A549 treated with GW870086 at 1 μM for 4 hours (cell line): ENCODE results near the gene NPBWR2. TPM values are rescaled to one million over a fixed set of nuclear protein-coding genes. Genes with fewer than 3 reads are reported as not detected.

Experiments
- total RNA-seq: library from RNA; stranded (reverse); fragments of 200-300 nt; extraction: Qiagen RNA extraction; gene quantifications from 5 replicates; pipeline ENCODE4 v1.2.3, GENCODE V29; 2022; ENCODE audit warnings: low read depth

NPBWR2 gene
- total RNA-seq = not detected in 5 replicates

GRCh38 chr20:64106981-64107735, at the start of gene NPBWR2:
Gene NPBWR2 (minus strand): TSS chr20:64107565. CDS start chr20:64106831, 734 bp downstream.

GRCh38 chr20:64083804-64084684, 23.3 kb downstream of the NPBWR2 start, which contains the start of gene LKAAEAR1:
Gene LKAAEAR1 (minus strand): TSS chr20:64084398. CDS start chr20:64084219, 179 bp downstream.

GRCh38 chr20:64080013-64080812, 27.2 kb downstream of the NPBWR2 start, which contains the start of gene OPRL1:
Gene OPRL1 (plus strand): TSS chr20:64080082. CDS start chr20:64092721, 12,639 bp downstream.

GRCh38 chr20:64079273-64080012, 27.9 kb downstream of the NPBWR2 start, which contains the start of gene RGS19:
Gene RGS19 (minus strand): TSS chr20:64079518. CDS start chr20:64076886, 2,632 bp downstream.

GRCh38 chr20:64062596-64063388, 44.6 kb downstream of the NPBWR2 start, which contains the start of gene TCEA2:
Gene TCEA2 (plus strand): TSS chr20:64063198. CDS start chr20:64063313, 115 bp downstream.

Other genes starting within 250 kb of the NPBWR2 start
- not detected in 5 replicates for gene ABHD16B, start 246.1 kb downstream of the NPBWR2 start, total RNA-seq
- gene TPD52L2, start 242.3 kb downstream of the NPBWR2 start, total RNA-seq = 126 to 136 TPM (median 130 TPM) in 5 replicates
- gene DNAJC5, start 212.4 kb downstream of the NPBWR2 start, total RNA-seq = 23.7 to 30.3 TPM (median 28.4 TPM) in 5 replicates
- 24.4 to 35.3 TPM (median 32.2 TPM) in 5 replicates for gene UCKL1, start 151.1 kb downstream of the NPBWR2 start, total RNA-seq
- gene ZNF512B, start 137.6 kb downstream of the NPBWR2 start, total RNA-seq = 9.1 to 12.4 TPM (median 11.8 TPM) in 5 replicates
- gene SAMD10, start 127.9 kb downstream of the NPBWR2 start, total RNA-seq = not detected in 5 replicates
- 49.9 to 54.3 TPM (median 53.6 TPM) in 5 replicates for gene PRPF6, start 126.4 kb downstream of the NPBWR2 start, total RNA-seq
- 0.33 to 0.64 TPM (median 0.57 TPM) in 5 replicates for gene C20orf204, start 71.4 kb downstream of the NPBWR2 start, total RNA-seq
- gene SOX18, start 57.9 kb downstream of the NPBWR2 start, total RNA-seq = 1.7 to 2.6 TPM (median 2.2 TPM) in 5 replicates
- 32.3 to 48.6 TPM (median 44.4 TPM) in 5 replicates for gene TCEA2, start 44.4 kb downstream of the NPBWR2 start, total RNA-seq
- gene RGS19, start 28.0 kb downstream of the NPBWR2 start, total RNA-seq = 17.9 to 32.1 TPM (median 28.1 TPM) in 5 replicates
- gene OPRL1, start 27.5 kb downstream of the NPBWR2 start, total RNA-seq = 0.70 to 0.88 TPM (median 0.75 TPM) in 5 replicates
- gene LKAAEAR1, start 23.2 kb downstream of the NPBWR2 start, total RNA-seq = 0.95 to 2.2 TPM (median 1.1 TPM) in 5 replicates
- gene MYT1, start 56.9 kb upstream of the NPBWR2 start, total RNA-seq = 0.09 to 0.28 TPM (median 0.14 TPM) in 4 of 5 replicates, not detected in the other
- 8.3 to 13.2 TPM (median 11.7 TPM) in 5 replicates for gene PCMTD2, start 148.2 kb upstream of the NPBWR2 start, total RNA-seq